ENCODE measurements around the gene WDR1. TPM values are rescaled to one million over a fixed set of nuclear protein-coding genes. Genes with fewer than 3 reads are reported as not detected.

The WDR1 gene
- total and polyA plus RNA-seq, 10 of the 15 experiments (the other 5 are each of a cell fraction or from before 2014, with no cell fraction given), result 28.5 to 397 (median 290) TPM

- no peak for TF ChIP-seq CUX1 (IDR thresholded peaks at IDR 0.05; ENCODE audit: insufficient replicate concordance, low read depth, low read length)
Measured at GRCh38 chr4:10061650-10062415, 54.8 kb downstream of the WDR1 start (continued).

GRCh38 chr4:10058371-10058770, 58.2 kb downstream of the WDR1 start:
- CTCF ChIA-PET, result no interaction called here
- H3K27ac ChIP-seq (ENCODE audit: control insufficient read depth, insufficient read depth), result no peak overlapping the region
- POLR2A ChIA-PET, result no interaction called here
- TF ChIP-seq YY1 (IDR thresholded peaks at IDR 0.05; ENCODE audit: low read depth, low read length) (no peak), MAX (IDR thresholded peaks at IDR 0.05; ENCODE audit: low read depth, low read length) (no peak), RFX5 (IDR thresholded peaks at IDR 0.05; ENCODE audit: low read depth, low read length) (no peak), CHD1 (IDR thresholded peaks at IDR 0.05; ENCODE audit: low read depth, low read length) (no peak), ZNF24 (IDR thresholded peaks at IDR 0.05) (no peak), ZNF622 (IDR thresholded peaks at IDR 0.05) (no peak), ATF2 (IDR thresholded peaks at IDR 0.05; ENCODE audit: low read length) (no peak), RUNX3 (IDR thresholded peaks at IDR 0.05; ENCODE audit: low read length) (no peak), NR2C2 (IDR thresholded peaks at IDR 0.05; ENCODE audit: borderline replicate concordance, control insufficient read depth, insufficient read length, low read depth) (no peak), EZH2 (IDR thresholded peaks at IDR 0.05; ENCODE audit: borderline replicate concordance, control insufficient read depth, low read depth, low read length) (no peak), MEF2A (IDR thresholded peaks at IDR 0.05; ENCODE audit: insufficient read depth, low read depth, low read length) (no peak), SP1 (IDR thresholded peaks at IDR 0.05; ENCODE audit: low read depth, low read length) (no peak), HCFC1 (IDR thresholded peaks at IDR 0.05; ENCODE audit: low read length) (no peak)

More at GRCh38 chr4:10058371-10058770, 58.2 kb downstream of the WDR1 start:
- Histone ChIP-seq H3K4me3 (no peak overlapping the region), H3K9me3 (replicated peaks; ENCODE audit: control insufficient read depth, insufficient read depth, low read length) (no peaks in the 10 kb centered on the region), H3K9ac (ENCODE audit: control insufficient read depth, insufficient read depth, low read length) (no peak overlapping the region), H3K36me3 (ENCODE audit: control insufficient read depth in 2 of 2, insufficient read depth in 2 of 2, low read length in 1 of 2) (no peaks in the 10 kb centered on the region), H2AFZ (ENCODE audit: control insufficient read depth, low read depth, low read length) (no peak overlapping the region), H3K27me3 (replicated peaks in 1 of 2; ENCODE audit: control insufficient read depth in 2 of 2, insufficient read depth in 2 of 2, low read length in 1 of 2) (no peaks in the 10 kb centered on the region), H4K20me1 (ENCODE audit: control insufficient read depth, insufficient read depth) (no peaks in the 10 kb centered on the region), H3K4me1 (ENCODE audit: control insufficient read depth, insufficient read depth, low read length) (no peaks in the 10 kb centered on the region), H3K79me2 (ENCODE audit: control insufficient read depth, insufficient read depth, low read length) (no peaks in the 10 kb centered on the region), H3K4me2 (ENCODE audit: control insufficient read depth, insufficient read depth) (no peak overlapping the region)
- intact Hi-C loops (cut with micrococcal nuclease; ENCODE audit: unreplicated experiment) (no loop called here), in situ Hi-C loops (cut with MboI) (no loop called here)
- SMC1A ChIA-PET (ENCODE audit: uncharacterized antibody, unreplicated experiment), result no interaction called here
- FAIRE-seq (no peak), DNase-seq (ENCODE audit: low read depth, low spot score) (no peak), ATAC-seq (no peak)
- RAD21 ChIA-PET (ENCODE audit: unreplicated experiment), result no interaction called here
- 91% methylated on average over 7 of the region's 7 CpGs for WGBS (ENCODE audit: insufficient coverage, insufficient replicate concordance, low lambda C conversion rate, missing lambda C conversion rate)
- BruUV-seq (replicated peaks), result no TSS peak

Measured in GM12878 (cell line).